ENCODE data around the gene NEUROG3. TPM values are rescaled to one million over a fixed set of nuclear protein-coding genes. Genes with fewer than 3 reads are reported as not detected.

NEUROG3 gene
- total and polyA plus RNA-seq, 2 of the 8 experiments (the other 6 are each of a cell fraction or from before 2014, with no cell fraction given): 0.45 TPM; not detected in 1

GRCh38 chr10:69572159-69573055 is 815 bp downstream of the NEUROG3 start (continued):
- TF ChIP-seq NANOG (IDR thresholded peaks at IDR 0.05; ENCODE audit: insufficient read depth, low read depth, low read length, poor library complexity, severe bottlenecking) (no peak), MAX (IDR thresholded peaks at IDR 0.05) (no peak; the same call in 1 of the 2 replicates), CHD2 (IDR thresholded peaks at IDR 0.05; ENCODE audit: low read length) (no peak), POU5F1 (IDR thresholded peaks at IDR 0.05; ENCODE audit: low read depth, low read length) (no peak), JUN (IDR thresholded peaks at IDR 0.05; ENCODE audit: low read depth, low read length) (no peak), USF2 (IDR thresholded peaks at IDR 0.05; ENCODE audit: low read length) (no peak), SP1 (IDR thresholded peaks at IDR 0.05; ENCODE audit: low read depth, low read length) (no peak), CHD7 (IDR thresholded peaks at IDR 0.05; ENCODE audit: insufficient replicate concordance, low read length) (no peak), SIRT6 (IDR thresholded peaks at IDR 0.05; ENCODE audit: low read length) (no peak)
